ENCODE results near the gene KCNJ5.

The KCNJ5 gene

GRCh38 chr11:128872094-128872493, 19.1 kb upstream of the KCNJ5 start:
- no peak for DNase-seq

- no peak for DNase-seq
These were observed 18.6 kb upstream of the KCNJ5 start for GRCh38 chr11:128872594-128872993.

- no peak for DNase-seq
These were observed 16.7 kb upstream of the KCNJ5 start for GRCh38 chr11:128874427-128874826.

GRCh38 chr11:128876133-128876650, 15.0 kb upstream of the KCNJ5 start:
- no peak for DNase-seq

GRCh38 chr11:128877726-128878125, 13.4 kb upstream of the KCNJ5 start:
- DNase-seq, result no peak

GRCh38 chr11:128878455-128878854, 12.7 kb upstream of the KCNJ5 start:
- no peak for DNase-seq

GRCh38 chr11:128879817-128880216, 11.3 kb upstream of the KCNJ5 start:
- no peak for DNase-seq

GRCh38 chr11:128881221-128881620, 9.9 kb upstream of the KCNJ5 start:
- no peak for DNase-seq

- DNase-seq, result no peak
These were observed 8.7 kb upstream of the KCNJ5 start for GRCh38 chr11:128882451-128882850.

- no peak for DNase-seq
These were observed 7.1 kb upstream of the KCNJ5 start for GRCh38 chr11:128884054-128884453.

- DNase-seq, result peak; percentile 76
These were observed 6.3 kb upstream of the KCNJ5 start for GRCh38 chr11:128884703-128885338.

- no peak for DNase-seq
These were observed 4.6 kb upstream of the KCNJ5 start for GRCh38 chr11:128886406-128887124.

- no peak for DNase-seq
These were observed 2.8 kb upstream of the KCNJ5 start for GRCh38 chr11:128888034-128888985.

GRCh38 chr11:128889657-128890213, 1.4 kb upstream of the KCNJ5 start:
- no peak for DNase-seq

- DNase-seq, result no peak
These were observed 977 bp upstream of the KCNJ5 start for GRCh38 chr11:128890216-128890542.

- DNase-seq, result no peak
These were observed 800 bp downstream of the KCNJ5 start for GRCh38 chr11:128891913-128892398.

- DNase-seq, result no peak
These were observed 1.9 kb downstream of the KCNJ5 start for GRCh38 chr11:128892866-128893565.

GRCh38 chr11:128893578-128894285, 2.6 kb downstream of the KCNJ5 start:
- no peak for DNase-seq

- no peak for DNase-seq
These were observed 3.1 kb downstream of the KCNJ5 start for GRCh38 chr11:128894286-128894681.

- no peak for DNase-seq
These were observed 3.5 kb downstream of the KCNJ5 start for GRCh38 chr11:128894685-128895084.

GRCh38 chr11:128895526-128895925, 4.4 kb downstream of the KCNJ5 start:
- no peak for DNase-seq

- DNase-seq, result no peak
These were observed 5.2 kb downstream of the KCNJ5 start for GRCh38 chr11:128896356-128896755.

Data from CD4-positive, alpha-beta T cell treated with Interleukin-12 subunit alpha and Interleukin-12 subunit beta, for 1 hour (primary cell).